Suprapubic skin (tissue), 4 donors: ENCODE results near the gene ZNF19. TPM values are rescaled to one million over a fixed set of nuclear protein-coding genes. Genes with fewer than 3 reads are reported as not detected.

Experiments
- DNase-seq, 2 donors: peaks; one replicate each; pipeline ENCODE4 v3.0.0-alpha.2; 2019; ENCODE audit warnings: low spot score in 2 of 2
- H3K27ac ChIP-seq: fragments of 200-600 bp; sonication (generic); one replicate; pipeline ENCODE4 v1.5.1; 2019
- H3K27me3 ChIP-seq: fragments of 200-600 bp; sonication (generic); one replicate; pipeline ENCODE4 v1.5.1; 2019
- H3K36me3 ChIP-seq: fragments of 200-600 bp; sonication (generic); one replicate; pipeline ENCODE4 v1.5.1; 2019
- H3K4me1 ChIP-seq: fragments of 200-600 bp; sonication (generic); one replicate; pipeline ENCODE4 v1.5.1; 2019
- H3K4me3 ChIP-seq: fragments of 200-600 bp; sonication (generic); one replicate; pipeline ENCODE4 v1.5.1; 2019; ENCODE audit warnings: mild to moderate bottlenecking
- H3K9me3 ChIP-seq: fragments of 200-600 bp; sonication (generic); one replicate; pipeline ENCODE4 v1.5.1; 2019
- EP300 ChIP-seq: sonication (generic); formaldehyde crosslinking; IDR thresholded peaks from one replicate; pipeline ENCODE4 v1.6.1; 2017; ENCODE audit warnings: antibody characterized with exemption
- POLR2A ChIP-seq, 2 donors: fragments of 450-650 bp; IDR thresholded peaks; one replicate each; pipeline ENCODE4 v1.6.1; 2017; ENCODE audit warnings: antibody characterized with exemption in 2 of 2, mild to moderate bottlenecking in 2 of 2, moderate library complexity in 2 of 2
- POLR2AphosphoS5 ChIP-seq, 3 donors: sonication (generic); formaldehyde crosslinking; IDR thresholded peaks; one replicate each; pipeline ENCODE4 v1.6.1; 2017; ENCODE audit warnings: antibody characterized with exemption in 3 of 3
- WGBS: methylation state at CpG from one replicate; pipeline ENCODE4 v1.1.5; 2018; 5-methylcytosine and 5-hydroxymethylcytosine counted together
- total RNA-seq, 4 donors: library from RNA; depleted of rRNA; stranded (reverse); fragments of >200 nt; gene quantifications; one replicate each; pipeline ENCODE4 v1.1.0, GENCODE V29; 2016
- TF ChIP-seq, protein P1 (sequence below), 2 donors: fragments of 200-600 bp in 1 of 2; fragments of 450-650 bp in 1 of 2; sonication (generic) in 1 of 2; IDR thresholded peaks; one replicate each; pipeline ENCODE4 v1.5.1; 2016 to 2019; ENCODE audit warnings: antibody characterized with exemption in 2 of 2, mild to moderate bottlenecking in 1 of 2, moderate library complexity in 1 of 2

The ZNF19 gene
- total RNA-seq, 4 donors from 2014 or later: 0.87 to 10.4 (median 5.3) TPM

DNA sequence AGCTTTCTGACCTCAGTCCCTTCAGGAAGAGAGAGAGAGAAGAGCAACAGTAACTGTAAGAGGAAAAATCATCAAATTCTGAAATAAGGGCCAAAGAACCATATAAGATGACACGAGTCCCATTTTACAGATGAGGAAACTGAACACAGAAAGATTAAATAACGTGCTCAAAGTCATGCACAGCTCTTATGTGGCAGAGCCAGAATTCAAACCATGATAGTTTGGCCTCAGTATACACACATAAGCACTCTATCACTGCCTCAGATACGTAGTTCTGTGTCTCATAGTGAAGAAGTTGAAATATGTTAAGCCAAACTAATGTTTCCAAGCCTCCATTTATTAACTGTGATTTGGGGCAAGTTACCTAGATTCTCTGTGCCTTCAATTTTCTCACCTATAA is 1.9 kb upstream of the ZNF19 start:
- Histone ChIP-seq H3K4me1 (no peaks in the 10 kb centered on the region), H3K36me3 (no peaks in the 10 kb centered on the region), H3K27me3 (no peaks in the 10 kb centered on the region), H3K4me3 (no peak overlapping the region), H3K27ac (no peak overlapping the region), H3K9me3 (no peaks in the 10 kb centered on the region)
- no peak for DNase-seq
- WGBS: 58% methylated on average over 3 of the region's 3 CpGs
- TF ChIP-seq POLR2A (IDR thresholded peaks at IDR 0.05) (no peak), EP300 (no peak), POLR2AphosphoS5 (IDR thresholded peaks at IDR 0.05) (no peak)
- TF ChIP-seq, protein P1, sequence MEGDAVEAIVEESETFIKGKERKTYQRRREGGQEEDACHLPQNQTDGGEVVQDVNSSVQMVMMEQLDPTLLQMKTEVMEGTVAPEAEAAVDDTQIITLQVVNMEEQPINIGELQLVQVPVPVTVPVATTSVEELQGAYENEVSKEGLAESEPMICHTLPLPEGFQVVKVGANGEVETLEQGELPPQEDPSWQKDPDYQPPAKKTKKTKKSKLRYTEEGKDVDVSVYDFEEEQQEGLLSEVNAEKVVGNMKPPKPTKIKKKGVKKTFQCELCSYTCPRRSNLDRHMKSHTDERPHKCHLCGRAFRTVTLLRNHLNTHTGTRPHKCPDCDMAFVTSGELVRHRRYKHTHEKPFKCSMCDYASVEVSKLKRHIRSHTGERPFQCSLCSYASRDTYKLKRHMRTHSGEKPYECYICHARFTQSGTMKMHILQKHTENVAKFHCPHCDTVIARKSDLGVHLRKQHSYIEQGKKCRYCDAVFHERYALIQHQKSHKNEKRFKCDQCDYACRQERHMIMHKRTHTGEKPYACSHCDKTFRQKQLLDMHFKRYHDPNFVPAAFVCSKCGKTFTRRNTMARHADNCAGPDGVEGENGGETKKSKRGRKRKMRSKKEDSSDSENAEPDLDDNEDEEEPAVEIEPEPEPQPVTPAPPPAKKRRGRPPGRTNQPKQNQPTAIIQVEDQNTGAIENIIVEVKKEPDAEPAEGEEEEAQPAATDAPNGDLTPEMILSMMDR (IDR thresholded peaks at IDR 0.05): no peak

DNA sequence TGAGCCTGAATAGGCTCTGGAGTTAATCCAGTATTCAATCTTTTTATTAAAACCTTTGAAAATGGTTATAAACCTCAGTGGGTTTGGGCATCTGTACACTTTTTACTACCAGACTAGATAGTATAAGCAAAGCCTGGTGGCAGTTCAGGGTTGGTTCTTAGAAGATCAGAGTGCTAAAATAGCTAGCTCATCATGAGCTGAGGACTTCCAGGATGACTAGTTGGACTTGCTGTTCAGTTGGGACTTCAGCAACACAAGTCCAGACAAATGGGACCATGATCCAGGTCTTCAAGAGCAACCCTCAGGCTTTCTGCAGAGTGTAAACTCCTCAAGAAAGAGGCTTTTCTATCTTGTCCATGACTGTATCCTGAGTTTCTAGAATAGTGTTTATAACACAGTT is 1.2 kb upstream of the ZNF19 start:
- H3K4me3 ChIP-seq: no peak overlapping the region
- no peak for DNase-seq
- no peaks in the 10 kb centered on the region for H3K27me3 ChIP-seq
- no peak for TF ChIP-seq EP300
- no peak for TF ChIP-seq POLR2AphosphoS5 (IDR thresholded peaks at IDR 0.05)
- TF ChIP-seq, protein P1 (IDR thresholded peaks at IDR 0.05): no peak
- no peak for TF ChIP-seq POLR2A (IDR thresholded peaks at IDR 0.05)
- no peaks in the 10 kb centered on the region for H3K4me1 ChIP-seq
- H3K36me3 ChIP-seq: no peaks in the 10 kb centered on the region
- no peak overlapping the region for H3K27ac ChIP-seq
- H3K9me3 ChIP-seq: no peaks in the 10 kb centered on the region

DNA sequence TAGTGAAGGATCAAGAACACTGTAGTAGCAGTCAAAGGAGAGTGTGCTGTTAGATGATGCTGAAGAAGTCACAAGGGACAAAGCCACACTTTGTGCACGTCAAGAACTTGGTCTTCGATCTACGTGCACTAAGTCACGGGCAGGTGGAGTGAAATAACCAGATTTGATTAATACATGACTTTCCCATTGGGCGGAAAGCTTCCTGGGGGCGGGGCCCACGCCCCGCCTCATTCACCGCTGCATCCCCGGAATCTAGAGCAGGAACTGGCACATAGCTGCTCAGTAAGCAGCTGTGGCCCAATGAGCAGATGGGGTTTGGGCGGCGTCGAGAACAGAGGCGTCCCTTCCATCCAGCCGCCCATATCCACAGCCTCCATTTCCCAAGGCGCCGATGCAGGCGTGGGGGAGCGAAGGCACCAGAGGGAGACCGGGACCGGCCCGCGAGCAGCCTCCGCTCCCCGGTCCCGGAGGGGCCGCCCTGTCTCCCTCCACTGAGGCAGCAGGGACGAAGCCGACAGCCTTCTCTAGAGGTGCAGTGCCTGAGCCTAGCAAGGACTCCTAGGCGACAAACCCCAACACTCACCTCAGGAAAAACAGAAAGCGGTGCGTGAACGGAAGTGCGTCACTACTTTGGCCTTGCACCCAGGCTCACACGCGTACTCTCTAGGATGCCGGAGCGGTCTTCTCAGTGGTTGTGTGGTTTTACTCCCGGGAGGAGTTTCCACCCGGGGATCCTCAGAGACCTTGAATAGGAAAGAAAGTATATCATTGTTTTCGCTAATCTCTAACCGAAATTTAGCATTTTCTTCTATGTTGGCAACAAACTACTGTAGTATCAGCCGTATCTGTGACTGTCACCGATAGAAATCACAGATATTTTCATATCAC is 4.9 kb downstream of the ZNF19 start:
- under 1% methylated on average over 37 of the region's 44 CpGs for WGBS
- peak overlapping the region; percentile 79 for H3K4me3 ChIP-seq
- TF ChIP-seq EP300 (no peak), POLR2AphosphoS5 (IDR thresholded peaks at IDR 0.05) (peak in 2 of 3 donors; percentile 70 to 73), POLR2A (IDR thresholded peaks at IDR 0.05) (peak; percentile 21 to 68)
- TF ChIP-seq, protein P1 (IDR thresholded peaks at IDR 0.05): no peak

DNA sequence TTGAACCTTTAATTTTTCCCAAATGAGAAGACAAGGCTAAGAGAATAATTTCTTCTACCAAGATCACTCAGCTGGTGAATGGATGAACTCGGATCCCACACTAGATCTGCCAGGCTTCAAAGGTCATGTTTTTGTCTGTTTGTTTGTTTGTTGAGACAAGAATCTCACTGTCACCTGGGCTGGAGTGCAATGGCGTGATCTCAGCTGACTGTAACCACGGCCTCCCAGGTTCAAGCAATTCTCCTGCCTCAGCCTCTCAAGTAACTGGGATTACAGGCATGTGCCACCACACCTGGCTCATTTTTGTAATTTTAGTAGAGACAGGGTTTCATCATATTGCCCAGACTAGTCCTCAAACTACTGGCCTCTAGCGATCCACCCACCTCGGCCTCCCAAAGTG is 6.6 kb downstream of the ZNF19 start:
- Histone ChIP-seq H3K4me3 (no peak overlapping the region), H3K36me3 (peaks cover 13% of the 10 kb centered on the region), H3K4me1 (peaks cover 13% of the 10 kb centered on the region), H3K27ac (no peak overlapping the region), H3K27me3 (no peaks in the 10 kb centered on the region), H3K9me3 (no peaks in the 10 kb centered on the region)
- WGBS: 81% methylated on average over 5 of the region's 5 CpGs
- DNase-seq: no peak
- TF ChIP-seq EP300 (no peak), POLR2AphosphoS5 (IDR thresholded peaks at IDR 0.05) (no peak), POLR2A (IDR thresholded peaks at IDR 0.05) (no peak)
- TF ChIP-seq, protein P1 (IDR thresholded peaks at IDR 0.05): no peak

More for the DNA sequence above, 4.9 kb downstream of the ZNF19 start:
- Histone ChIP-seq H3K9me3 (no peaks in the 10 kb centered on the region), H3K27me3 (no peaks in the 10 kb centered on the region), H3K27ac (peak overlapping the region; percentile 95), H3K36me3 (no peaks in the 10 kb centered on the region), H3K4me1 (peaks cover 13% of the 10 kb centered on the region)
- peak; percentile 91 to 92 for DNase-seq

DNA sequence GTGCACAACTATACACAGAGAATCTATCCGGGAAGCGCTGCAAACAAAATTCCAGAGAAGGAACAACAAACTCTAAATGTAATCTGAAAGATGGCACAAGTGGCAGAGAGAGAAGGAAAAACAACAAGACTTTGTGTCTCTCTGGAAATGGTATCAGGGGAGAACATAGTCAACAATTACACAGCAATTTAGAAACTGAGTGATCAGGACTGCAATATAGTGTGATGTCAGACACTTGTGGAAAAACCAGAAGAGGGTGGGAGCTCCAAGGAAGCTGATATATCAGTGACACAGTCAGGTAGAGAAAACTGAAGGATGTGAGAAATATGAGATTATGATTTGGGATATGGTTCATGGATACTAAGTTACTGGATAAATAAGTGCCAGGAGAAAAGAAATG is 8.2 kb downstream of the ZNF19 start:
- H3K4me3 ChIP-seq: no peak overlapping the region
- 95% methylated on average over 2 of the region's 2 CpGs for WGBS
- H3K27ac ChIP-seq: no peak overlapping the region
- peaks cover 29% of the 10 kb centered on the region for H3K36me3 ChIP-seq
- TF ChIP-seq EP300 (no peak), POLR2AphosphoS5 (IDR thresholded peaks at IDR 0.05) (no peak), POLR2A (IDR thresholded peaks at IDR 0.05) (no peak)
- TF ChIP-seq, protein P1 (IDR thresholded peaks at IDR 0.05): no peak
- H3K9me3 ChIP-seq: no peaks in the 10 kb centered on the region
- no peaks in the 10 kb centered on the region for H3K27me3 ChIP-seq
- DNase-seq: no peak
- H3K4me1 ChIP-seq: peaks cover 13% of the 10 kb centered on the region
